Parathyroid adenoma (tissue), 2 donors: ENCODE measurements around the gene ACOD1.

Experiments used
- H2AFZ ChIP-seq: fragments of 300-600 bp; sonication (generic); one replicate; pipeline ENCODE4 v1.7.0; 2017; ENCODE audit warnings: antibody characterized with exemption, mild to moderate bottlenecking
- H3K27ac ChIP-seq: fragments of 300-600 bp; sonication (generic); one replicate; pipeline ENCODE4 v1.7.0; 2017
- H3K27me3 ChIP-seq: fragments of 300-600 bp; sonication (generic); one replicate; pipeline ENCODE4 v1.7.0; 2017; ENCODE audit warnings: low read length; ENCODE audit not compliant: control insufficient read depth, insufficient read depth
- H3K36me3 ChIP-seq: fragments of 300-600 bp; sonication (generic); one replicate; pipeline ENCODE4 v1.7.0; 2017; ENCODE audit warnings: low read length; ENCODE audit not compliant: control insufficient read depth, insufficient read depth
- H3K4me1 ChIP-seq: fragments of 300-600 bp; sonication (generic); one replicate; pipeline ENCODE4 v1.7.0; 2017; ENCODE audit warnings: control low read depth
- H3K4me2 ChIP-seq: fragments of 300-600 bp; sonication (generic); one replicate; pipeline ENCODE4 v1.7.0; 2017; ENCODE audit warnings: low read length
- H3K4me3 ChIP-seq: fragments of 300-600 bp; sonication (generic); one replicate; pipeline ENCODE4 v1.7.0; 2017; ENCODE audit warnings: low read depth, low read length
- H3K79me2 ChIP-seq: fragments of 300-600 bp; sonication (generic); one replicate; pipeline ENCODE4 v1.7.0; 2017; ENCODE audit warnings: control low read depth
- H3K9ac ChIP-seq: fragments of 300-600 bp; sonication (generic); one replicate; pipeline ENCODE4 v1.7.0; 2017; ENCODE audit warnings: mild to moderate bottlenecking
- H3K9me3 ChIP-seq: fragments of 300-600 bp; sonication (generic); one replicate; pipeline ENCODE4 v1.7.0; 2017; ENCODE audit warnings: low read length; ENCODE audit not compliant: control insufficient read depth
- TF ChIP-seq, protein P1 (sequence below): fragments of 300-600 bp; sonication (generic); IDR thresholded peaks from one replicate; pipeline ENCODE4 v1.7.0; 2017; ENCODE audit warnings: antibody characterized with exemption, mild to moderate bottlenecking
- donor health status: primary hyperparathyroidism.

ACOD1 gene

GRCh38 chr13:76943646-76944045 lies 4.7 kb upstream of the ACOD1 start:
- H3K27me3 ChIP-seq: no peaks in the 10 kb centered on the region
- H3K27ac ChIP-seq: no peak overlapping the region
- no peak overlapping the region for H3K4me2 ChIP-seq
- no peaks in the 10 kb centered on the region for H3K4me1 ChIP-seq
- H3K9me3 ChIP-seq: no peaks in the 10 kb centered on the region
- H3K9ac ChIP-seq: no peak overlapping the region
- H3K36me3 ChIP-seq: no peaks in the 10 kb centered on the region
- TF ChIP-seq, protein P1, sequence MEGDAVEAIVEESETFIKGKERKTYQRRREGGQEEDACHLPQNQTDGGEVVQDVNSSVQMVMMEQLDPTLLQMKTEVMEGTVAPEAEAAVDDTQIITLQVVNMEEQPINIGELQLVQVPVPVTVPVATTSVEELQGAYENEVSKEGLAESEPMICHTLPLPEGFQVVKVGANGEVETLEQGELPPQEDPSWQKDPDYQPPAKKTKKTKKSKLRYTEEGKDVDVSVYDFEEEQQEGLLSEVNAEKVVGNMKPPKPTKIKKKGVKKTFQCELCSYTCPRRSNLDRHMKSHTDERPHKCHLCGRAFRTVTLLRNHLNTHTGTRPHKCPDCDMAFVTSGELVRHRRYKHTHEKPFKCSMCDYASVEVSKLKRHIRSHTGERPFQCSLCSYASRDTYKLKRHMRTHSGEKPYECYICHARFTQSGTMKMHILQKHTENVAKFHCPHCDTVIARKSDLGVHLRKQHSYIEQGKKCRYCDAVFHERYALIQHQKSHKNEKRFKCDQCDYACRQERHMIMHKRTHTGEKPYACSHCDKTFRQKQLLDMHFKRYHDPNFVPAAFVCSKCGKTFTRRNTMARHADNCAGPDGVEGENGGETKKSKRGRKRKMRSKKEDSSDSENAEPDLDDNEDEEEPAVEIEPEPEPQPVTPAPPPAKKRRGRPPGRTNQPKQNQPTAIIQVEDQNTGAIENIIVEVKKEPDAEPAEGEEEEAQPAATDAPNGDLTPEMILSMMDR: no peak
- no peak overlapping the region for H2AFZ ChIP-seq
- H3K79me2 ChIP-seq: no peaks in the 10 kb centered on the region
- no peak overlapping the region for H3K4me3 ChIP-seq

- Histone ChIP-seq H3K36me3 (no peaks in the 10 kb centered on the region), H3K27me3 (no peaks in the 10 kb centered on the region), H3K9ac (no peak overlapping the region), H2AFZ (no peak overlapping the region), H3K4me1 (no peaks in the 10 kb centered on the region), H3K79me2 (no peaks in the 10 kb centered on the region), H3K4me3 (no peak overlapping the region), H3K27ac (no peak overlapping the region), H3K4me2 (no peak overlapping the region), H3K9me3 (no peaks in the 10 kb centered on the region)
- TF ChIP-seq, protein P1: no peak
Measured at GRCh38 chr13:76944456-76944855, 3.9 kb upstream of the ACOD1 start.

DNA sequence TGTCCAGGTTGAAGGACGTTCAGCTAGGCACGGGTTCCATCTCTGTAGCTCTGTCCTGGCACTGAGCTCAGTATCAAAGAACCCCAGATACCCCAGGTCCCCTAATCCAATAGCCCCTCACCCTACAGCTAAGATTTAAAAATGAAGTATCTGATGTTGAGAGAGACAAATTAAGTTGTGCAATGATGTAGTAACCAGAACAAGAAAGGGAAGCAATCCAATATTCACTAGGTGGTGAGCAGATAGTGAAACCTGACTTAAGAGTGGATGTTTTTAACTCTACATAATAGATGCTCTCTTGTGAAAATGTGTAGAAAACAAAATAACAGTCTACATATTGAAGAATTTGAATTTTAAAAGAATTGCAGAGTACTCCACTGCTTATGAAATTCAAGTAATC lies 1.8 kb downstream of the ACOD1 start:
- no peak overlapping the region for H2AFZ ChIP-seq

DNA sequence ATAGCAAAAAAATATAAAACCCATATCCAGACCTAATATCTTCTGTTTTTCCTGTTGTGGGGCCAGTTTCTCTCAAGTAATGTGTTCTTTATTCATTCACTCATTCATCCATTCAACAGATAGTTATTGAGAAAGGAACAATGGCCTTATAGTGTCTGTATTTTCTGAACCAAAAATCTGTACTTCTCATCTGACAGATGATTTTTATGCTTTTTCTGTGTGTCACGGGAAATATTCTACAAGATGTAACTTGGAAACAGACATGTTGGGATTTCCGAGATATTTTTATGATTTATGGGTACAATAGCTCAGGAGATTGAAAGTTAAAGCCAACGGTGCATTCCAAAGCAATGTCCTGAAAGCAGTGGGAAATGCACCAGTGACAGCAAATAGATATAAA lies 5.7 kb downstream of the ACOD1 start:
- Histone ChIP-seq H3K4me1 (no peaks in the 10 kb centered on the region), H3K4me2 (no peak overlapping the region), H3K9me3 (no peaks in the 10 kb centered on the region), H3K79me2 (no peaks in the 10 kb centered on the region), H3K27ac (no peak overlapping the region), H2AFZ (no peak overlapping the region), H3K4me3 (no peak overlapping the region), H3K27me3 (no peaks in the 10 kb centered on the region), H3K36me3 (no peaks in the 10 kb centered on the region), H3K9ac (no peak overlapping the region)
- TF ChIP-seq, protein P1: no peak

More for the DNA sequence above, 1.8 kb downstream of the ACOD1 start:
- no peaks in the 10 kb centered on the region for H3K36me3 ChIP-seq
- H3K4me3 ChIP-seq: no peak overlapping the region
- H3K79me2 ChIP-seq: no peaks in the 10 kb centered on the region
- no peaks in the 10 kb centered on the region for H3K4me1 ChIP-seq
- H3K4me2 ChIP-seq: no peak overlapping the region
- TF ChIP-seq, protein P1: no peak
- H3K27ac ChIP-seq: no peak overlapping the region
- H3K9ac ChIP-seq: no peak overlapping the region
- no peaks in the 10 kb centered on the region for H3K27me3 ChIP-seq
- no peaks in the 10 kb centered on the region for H3K9me3 ChIP-seq

- no peak overlapping the region for H3K9ac ChIP-seq
- H2AFZ ChIP-seq: no peak overlapping the region
- no peaks in the 10 kb centered on the region for H3K36me3 ChIP-seq
- no peak overlapping the region for H3K27ac ChIP-seq
- no peaks in the 10 kb centered on the region for H3K27me3 ChIP-seq
- H3K9me3 ChIP-seq: no peaks in the 10 kb centered on the region
- no peaks in the 10 kb centered on the region for H3K79me2 ChIP-seq
- H3K4me2 ChIP-seq: no peak overlapping the region
- no peak overlapping the region for H3K4me3 ChIP-seq
- TF ChIP-seq, protein P1: no peak
- no peaks in the 10 kb centered on the region for H3K4me1 ChIP-seq
Measured at GRCh38 chr13:76954538-76954937, 6.2 kb downstream of the ACOD1 start.
